Urinary bladder (tissue), 4 donors: ENCODE measurements around the gene MAGI1. TPM values are rescaled to one million over a fixed set of nuclear protein-coding genes. Genes with fewer than 3 reads are reported as not detected.

Experiments
- DNase-seq: peaks from one replicate; pipeline ENCODE4 v3.0.0-alpha.2; 2015; ENCODE audit errors: extremely low spot score
- H3K27ac ChIP-seq: one replicate; pipeline ENCODE4 v1.5.1; 2013; ENCODE audit warnings: low read depth, mild to moderate bottlenecking, moderate library complexity
- H3K36me3 ChIP-seq: one replicate; pipeline ENCODE4 v1.6.1; 2013; ENCODE audit warnings: mild to moderate bottlenecking, moderate library complexity; ENCODE audit not compliant: insufficient read depth
- H3K4me1 ChIP-seq: one replicate; pipeline ENCODE4 v1.6.1; 2013; ENCODE audit warnings: mild to moderate bottlenecking, moderate library complexity; ENCODE audit not compliant: insufficient read depth
- H3K4me3 ChIP-seq: one replicate; pipeline ENCODE4 v1.5.1; 2013; ENCODE audit warnings: low read depth, low read length
- WGBS: extraction: QIAGEN DNeasy Blood & Tissue Kit; methylation state at CpG from one replicate; pipeline ENCODE4 v1.1.7; 2013; 5-methylcytosine and 5-hydroxymethylcytosine counted together
- polyA plus RNA-seq: library from polyadenylated mRNA; stranded (reverse); fragments of 200-250 nt; gene quantifications from one replicate; pipeline ENCODE4 v1.2.3, GENCODE V29; 2013
- total RNA-seq: library from RNA; depleted of rRNA; stranded (reverse); fragments of >200 nt; gene quantifications from one replicate; pipeline ENCODE4 v1.2.3, GENCODE V29; 2014
- donor health status: healthy with polysubstance abuse.
- donor health status: healthy.

Gene MAGI1
- total and polyA plus RNA-seq, 2 donors = 9.7 to 46.7 TPM

DNA sequence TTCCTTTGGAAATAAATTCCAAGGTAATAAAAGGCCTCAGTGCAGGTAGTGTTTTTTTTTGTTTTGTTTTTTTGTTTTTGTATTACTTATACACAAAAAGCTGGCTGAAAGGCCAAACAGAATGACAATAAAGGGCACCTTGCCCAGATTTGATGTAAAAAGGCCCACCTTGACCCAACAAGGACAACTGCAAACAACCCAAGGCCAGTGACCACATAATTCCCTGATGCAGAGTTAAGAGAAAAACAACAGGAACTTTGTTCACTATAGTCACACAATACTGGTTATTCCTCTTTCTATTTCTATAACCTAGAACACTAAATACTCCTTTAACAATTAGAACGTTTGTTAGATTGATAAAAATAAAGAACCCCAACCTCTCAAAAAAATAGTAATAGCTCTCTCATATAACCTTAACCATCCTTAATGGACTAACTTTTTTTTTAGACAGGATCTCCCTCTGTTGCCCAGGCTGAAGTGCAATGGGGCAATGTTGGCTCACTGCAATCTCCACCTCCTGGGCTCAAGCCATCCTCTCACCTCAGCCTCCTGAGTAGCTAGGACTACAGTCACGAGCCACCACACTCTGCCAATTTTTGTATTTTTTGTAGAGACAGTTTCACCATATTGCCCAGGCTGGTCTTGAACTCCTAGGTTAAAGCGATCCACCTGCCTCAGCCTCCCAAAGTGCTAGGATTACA is 113.3 kb downstream of the MAGI1 start:
- H3K4me1 ChIP-seq = no peaks in the 10 kb centered on the region
- no peak overlapping the region for H3K27ac ChIP-seq
- DNase-seq = no peak
- WGBS = 85% methylated on average over 3 of the region's 3 CpGs
- H3K36me3 ChIP-seq = no peaks in the 10 kb centered on the region
- H3K4me3 ChIP-seq = no peak overlapping the region

DNA sequence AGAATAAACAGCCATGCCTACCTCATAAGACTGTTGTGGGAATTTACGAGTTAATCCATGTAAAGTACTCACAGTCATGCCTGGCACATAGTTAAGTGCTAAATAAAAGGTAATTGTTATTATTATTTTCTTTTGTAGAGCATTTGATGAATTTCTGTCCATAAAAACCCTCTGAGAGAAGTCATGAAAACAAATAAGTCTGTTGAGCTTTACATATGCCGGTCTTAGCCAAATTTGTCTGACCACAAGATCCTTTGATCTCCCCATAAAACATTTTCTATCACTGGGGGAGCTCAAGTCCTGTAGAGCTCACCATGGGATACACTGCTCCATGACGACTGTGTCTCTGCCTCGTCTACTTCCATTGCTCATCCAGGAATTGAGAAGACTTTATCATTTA is 114.0 kb downstream of the MAGI1 start:
- 61% methylated on average over 4 of the region's 4 CpGs for WGBS
- Histone ChIP-seq H3K4me3 (no peak overlapping the region), H3K4me1 (no peaks in the 10 kb centered on the region), H3K27ac (no peak overlapping the region), H3K36me3 (no peaks in the 10 kb centered on the region)
- DNase-seq = no peak

GRCh38 chr3:65922441-65922840 is 116.3 kb downstream of the MAGI1 start:
- no peak overlapping the region for H3K4me3 ChIP-seq
- 87% methylated on average over 2 of the region's 2 CpGs for WGBS
- H3K27ac ChIP-seq = no peak overlapping the region
- DNase-seq = no peak
- no peaks in the 10 kb centered on the region for H3K36me3 ChIP-seq
- H3K4me1 ChIP-seq = no peaks in the 10 kb centered on the region

DNA sequence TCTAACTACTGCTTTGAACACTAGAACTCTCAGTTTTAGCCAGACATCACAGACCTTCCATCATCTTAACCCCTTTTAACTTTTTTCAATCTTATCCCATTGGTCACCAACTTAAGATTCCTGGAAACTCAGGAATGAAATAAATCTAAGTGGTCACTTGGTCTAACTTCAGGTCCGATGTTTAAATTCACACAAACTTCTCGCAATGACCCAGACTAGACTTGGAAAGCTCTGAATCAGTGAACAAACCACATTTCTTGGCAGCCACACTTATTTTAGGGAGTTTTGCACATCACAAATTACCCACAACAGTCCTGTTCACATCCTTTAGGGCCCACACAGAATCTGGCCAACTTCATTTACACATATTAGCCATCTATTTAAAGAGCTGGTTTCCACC is 118.9 kb downstream of the MAGI1 start:
- Histone ChIP-seq H3K4me1 (no peaks in the 10 kb centered on the region), H3K4me3 (no peak overlapping the region), H3K36me3 (no peaks in the 10 kb centered on the region), H3K27ac (no peak overlapping the region)
- DNase-seq = no peak
- 84% methylated on average over 2 of the region's 2 CpGs for WGBS

- Histone ChIP-seq H3K4me3 (no peak overlapping the region), H3K27ac (no peak overlapping the region), H3K36me3 (no peaks in the 10 kb centered on the region), H3K4me1 (no peaks in the 10 kb centered on the region)
- DNase-seq = no peak
- 70% methylated on average over 2 of the region's 2 CpGs for WGBS
Measured at GRCh38 chr3:65915477-65915876, 123.2 kb downstream of the MAGI1 start.

DNA sequence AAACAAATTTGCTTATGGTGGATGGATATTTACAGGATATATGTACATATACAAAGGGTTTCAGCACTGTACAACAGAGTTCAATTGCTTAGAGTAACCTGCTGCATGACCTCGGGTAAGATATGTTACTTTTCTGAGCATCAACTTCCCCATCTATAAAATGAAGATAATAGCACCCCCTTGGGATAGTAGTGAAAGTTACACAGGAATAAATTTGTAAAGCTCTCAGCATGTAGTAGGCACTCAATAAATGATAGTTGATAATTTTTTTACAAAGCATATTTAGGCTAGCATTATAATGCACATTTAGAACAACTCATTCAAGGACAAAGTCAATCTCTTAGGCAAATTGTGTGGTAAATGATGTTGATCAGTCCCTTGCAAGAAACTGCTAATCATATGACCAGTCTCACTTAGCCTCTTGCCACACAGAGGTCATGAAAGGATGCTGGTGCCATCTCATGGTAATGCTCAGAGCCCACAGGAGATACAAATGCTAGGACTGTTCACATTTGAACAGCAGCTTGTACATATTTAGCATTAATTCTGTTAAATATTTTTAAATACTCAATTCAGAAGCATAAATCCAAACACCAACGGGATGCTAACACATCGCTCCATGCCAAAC is 123.9 kb downstream of the MAGI1 start:
- H3K36me3 ChIP-seq = no peaks in the 10 kb centered on the region
- no peaks in the 10 kb centered on the region for H3K4me1 ChIP-seq
- no peak for DNase-seq
- no peak overlapping the region for H3K4me3 ChIP-seq
- WGBS = 88% methylated on average over 3 of the region's 3 CpGs
- no peak overlapping the region for H3K27ac ChIP-seq

GRCh38 chr3:65914032-65914739 is 124.5 kb downstream of the MAGI1 start:
- Histone ChIP-seq H3K27ac (no peak overlapping the region), H3K4me1 (no peaks in the 10 kb centered on the region), H3K36me3 (no peaks in the 10 kb centered on the region), H3K4me3 (no peak overlapping the region)
- WGBS = 80% methylated on average over 5 of the region's 5 CpGs
- DNase-seq = no peak

DNA sequence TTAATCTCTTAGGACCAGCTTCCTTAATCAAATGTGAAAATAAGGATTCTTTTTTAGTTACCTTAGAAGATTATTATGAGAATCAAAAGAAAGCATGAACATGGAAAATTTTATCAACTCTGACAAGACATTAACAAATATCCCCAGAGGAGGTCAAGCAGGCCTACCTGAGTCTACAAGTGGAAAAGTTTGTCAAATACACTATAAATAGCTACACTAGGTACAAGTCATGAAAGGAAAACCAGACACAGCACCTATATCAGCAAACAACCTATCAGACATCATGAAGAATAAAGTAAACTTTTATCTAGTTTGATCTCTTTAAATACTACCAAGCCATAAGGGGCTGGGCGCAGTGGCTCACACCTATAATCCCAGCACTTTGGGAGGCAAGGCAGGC is 126.1 kb downstream of the MAGI1 start:
- WGBS = 95% methylated on average over 1 of the region's 1 CpG
- Histone ChIP-seq H3K4me3 (no peak overlapping the region), H3K4me1 (no peaks in the 10 kb centered on the region), H3K27ac (no peak overlapping the region), H3K36me3 (no peaks in the 10 kb centered on the region)
- DNase-seq = no peak

- DNase-seq = no peak
- H3K27ac ChIP-seq = no peak overlapping the region
- H3K4me3 ChIP-seq = no peak overlapping the region
- H3K36me3 ChIP-seq = no peaks in the 10 kb centered on the region
- no peaks in the 10 kb centered on the region for H3K4me1 ChIP-seq
- WGBS = 83% methylated on average over 4 of the region's 4 CpGs
Measured at GRCh38 chr3:65908588-65908987, 130.1 kb downstream of the MAGI1 start.

GRCh38 chr3:65907232-65908130 is 131.2 kb downstream of the MAGI1 start:
- Histone ChIP-seq H3K4me1 (no peaks in the 10 kb centered on the region), H3K36me3 (no peaks in the 10 kb centered on the region), H3K4me3 (no peak overlapping the region), H3K27ac (no peak overlapping the region)
- 77% methylated on average over 9 of the region's 9 CpGs for WGBS
- no peak for DNase-seq

GRCh38 chr3:65905771-65906170 is 132.9 kb downstream of the MAGI1 start:
- H3K4me3 ChIP-seq = no peak overlapping the region
- H3K36me3 ChIP-seq = no peaks in the 10 kb centered on the region
- WGBS = 78% methylated on average over 2 of the region's 2 CpGs
- H3K4me1 ChIP-seq = no peaks in the 10 kb centered on the region
- H3K27ac ChIP-seq = no peak overlapping the region
- DNase-seq = no peak

GRCh38 chr3:65904016-65904415 is 134.7 kb downstream of the MAGI1 start:
- no peak for DNase-seq
- Histone ChIP-seq H3K27ac (no peak overlapping the region), H3K4me3 (no peak overlapping the region), H3K4me1 (no peaks in the 10 kb centered on the region), H3K36me3 (no peaks in the 10 kb centered on the region)

DNA sequence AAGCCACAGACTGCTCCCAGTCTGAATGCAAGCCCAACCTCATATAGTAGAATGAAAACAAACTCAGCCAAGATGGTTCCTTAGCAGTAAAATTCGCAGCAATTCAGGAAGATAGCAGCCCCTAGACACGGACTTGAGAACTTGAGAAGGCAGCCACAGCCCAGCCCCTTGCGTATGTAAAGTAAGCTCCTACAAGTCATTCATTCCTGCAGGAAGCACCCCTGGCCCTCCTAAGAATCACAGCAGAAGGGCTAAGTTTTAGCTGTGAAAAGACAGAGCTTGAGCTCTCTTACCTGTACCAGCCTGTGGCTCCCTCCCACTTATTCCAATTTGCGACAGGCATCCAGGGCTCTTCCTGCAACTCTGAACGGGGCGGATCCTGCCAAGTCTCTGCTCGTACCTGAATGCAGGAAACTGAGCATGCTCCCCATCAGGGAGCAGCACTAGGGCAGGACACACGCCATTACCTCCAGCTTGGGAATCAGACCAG is 136.4 kb downstream of the MAGI1 start:
- no peak for DNase-seq
- Histone ChIP-seq H3K4me1 (no peaks in the 10 kb centered on the region), H3K36me3 (no peaks in the 10 kb centered on the region), H3K27ac (no peak overlapping the region), H3K4me3 (no peak overlapping the region)
- 38% methylated on average over 8 of the region's 8 CpGs for WGBS
